Epidermal melanocyte (primary cell): ENCODE measurements around the gene PRELID2.
A peak's percentile ranks its signal among the peaks of the same experiment; 100 is the strongest.
"Not testable (repeated sequence)": the region's sequence is repeated elsewhere in the genome, so short reads cannot be mapped to it uniquely, and the experiment has no call there.

Source experiments
- DNase-seq: peaks from one replicate; pipeline ENCODE4 v3.0.0; 2011; ENCODE audit warnings: low spot score; ENCODE audit not compliant: insufficient read length

Gene PRELID2

DNA sequence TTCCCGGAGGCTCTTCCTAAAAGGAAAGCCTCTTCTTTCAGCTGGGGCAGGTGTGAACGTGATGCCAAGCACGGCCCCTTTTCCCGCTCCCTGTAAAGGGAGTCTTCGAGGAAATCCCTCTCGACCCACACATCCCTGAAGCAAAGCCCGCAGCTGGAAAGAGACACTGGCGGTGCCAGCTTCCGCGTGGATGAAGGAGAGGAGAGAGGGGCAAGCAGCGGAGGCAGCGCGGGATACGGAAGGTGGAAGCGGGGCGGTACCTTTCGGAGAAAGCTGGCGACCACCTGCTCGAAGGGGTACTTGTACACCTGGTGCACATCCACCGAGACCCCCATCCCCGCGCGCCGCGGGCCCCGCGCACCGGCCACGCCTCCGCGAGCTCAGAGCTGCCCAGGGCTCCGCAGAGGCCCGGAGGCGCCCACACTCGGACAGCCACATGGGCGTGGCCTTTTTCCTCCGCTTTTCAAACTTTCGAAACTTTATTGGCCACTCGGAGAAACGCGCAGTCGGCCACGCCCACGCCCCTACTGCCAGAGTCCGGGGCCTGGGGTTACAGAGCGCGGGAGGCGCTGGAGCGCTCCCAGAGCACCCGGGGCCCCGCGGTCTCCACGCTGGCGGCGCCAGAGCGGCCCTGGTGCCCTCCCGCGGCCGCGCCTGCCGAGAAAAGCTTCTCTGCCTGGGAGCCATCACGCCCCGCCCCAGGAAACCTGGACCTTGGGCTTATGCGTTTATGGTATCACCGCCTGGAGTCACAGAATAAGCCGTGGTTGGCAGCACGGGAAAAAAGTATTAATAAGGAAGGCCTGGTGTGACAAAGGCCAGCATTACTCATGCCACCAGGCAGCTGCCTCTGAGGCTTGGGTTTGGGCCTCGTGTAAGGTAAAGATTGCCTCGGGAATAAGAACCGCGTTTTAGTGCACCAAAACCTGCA, at the start of gene PRELID2:
Gene PRELID2 (minus strand): TSS at position 426 of the 931 bp plus-strand sequence. CDS start 91 bp downstream, at position 335.
- peak; percentile 52 for DNase-seq

DNA sequence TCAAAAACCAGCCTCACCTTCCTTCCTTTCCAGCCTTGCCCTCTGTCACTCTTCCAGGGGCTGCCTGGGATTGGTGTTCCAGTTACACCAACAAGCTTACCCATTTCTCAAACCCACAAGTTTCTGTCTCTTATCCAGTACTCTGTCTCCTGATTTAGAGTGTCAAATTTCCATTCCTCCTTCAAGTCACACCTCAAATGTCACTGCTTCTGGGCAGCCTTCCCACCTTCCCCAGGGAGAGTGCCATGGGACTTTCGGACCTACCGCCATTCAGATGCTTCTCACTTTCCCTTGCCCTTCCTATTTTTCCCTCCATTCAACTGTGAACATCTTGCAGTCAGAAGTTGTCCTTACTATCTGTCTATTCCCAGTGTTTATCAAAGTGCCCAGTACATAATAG, 39.6 kb upstream of the PRELID2 start:
- no peak for DNase-seq

DNA sequence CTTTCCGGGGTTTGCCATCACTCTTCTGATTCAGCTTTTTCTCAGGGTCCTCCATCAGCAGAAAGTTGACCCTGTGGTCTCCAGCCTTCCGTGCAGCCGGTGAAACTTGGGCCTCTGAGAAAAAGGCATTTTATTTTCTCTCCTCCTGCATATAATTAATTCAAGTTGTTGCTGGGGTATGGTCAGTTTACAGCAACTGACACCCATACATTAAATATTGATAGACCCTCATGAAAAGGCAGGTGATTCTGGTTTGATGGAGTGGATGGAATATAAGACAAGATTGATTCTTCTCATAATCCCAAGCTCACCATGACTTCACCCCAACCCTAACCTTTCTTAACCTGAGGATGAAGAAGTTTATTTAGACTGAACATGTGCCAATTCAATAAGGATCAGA, 37.8 kb upstream of the PRELID2 start, which contains the start of gene GRXCR2:
Gene GRXCR2 (minus strand): TSS at position 101 of the 400 bp plus-strand sequence. CDS start 46 bp downstream, at position 55.
- DNase-seq: no peak

DNA sequence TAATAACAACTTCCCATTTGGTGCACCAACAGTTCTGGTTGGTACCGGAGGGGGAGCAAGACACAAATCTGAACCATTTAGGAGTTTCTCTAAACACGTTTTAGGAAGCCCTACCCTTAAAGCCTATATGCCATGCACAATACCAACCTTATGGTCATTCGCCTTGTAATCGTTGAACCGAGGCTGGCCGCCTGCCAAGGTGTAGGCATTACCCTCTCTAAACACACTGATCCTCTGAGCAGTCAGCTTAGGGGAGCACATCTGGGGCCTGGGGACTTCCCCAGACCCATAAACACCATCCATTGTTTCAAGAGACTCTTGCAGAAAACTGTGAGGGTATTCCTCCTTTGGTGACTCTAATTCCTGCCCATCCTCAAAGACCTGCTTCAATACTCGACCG, 37.3 kb upstream of the PRELID2 start:
- no peak for DNase-seq

DNA sequence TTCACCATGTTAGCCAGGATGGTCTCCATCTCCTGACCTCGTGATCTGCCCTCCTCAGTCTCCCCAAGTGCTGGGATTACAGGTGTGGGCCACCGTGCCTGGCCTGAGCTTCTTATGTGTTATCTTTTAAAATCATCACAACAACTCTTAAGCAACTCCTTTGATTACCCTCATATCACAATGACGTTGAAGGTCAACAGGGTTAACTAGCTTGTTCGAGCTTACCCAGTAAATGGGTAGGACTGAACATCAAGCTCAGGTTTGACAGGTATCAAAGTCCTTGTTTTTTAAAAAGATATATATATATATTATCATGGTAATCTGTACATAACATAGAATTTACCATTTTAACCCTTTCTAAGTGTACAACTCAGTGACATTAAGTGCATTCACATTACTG, 34.6 kb upstream of the PRELID2 start:
- no peak for DNase-seq

DNA sequence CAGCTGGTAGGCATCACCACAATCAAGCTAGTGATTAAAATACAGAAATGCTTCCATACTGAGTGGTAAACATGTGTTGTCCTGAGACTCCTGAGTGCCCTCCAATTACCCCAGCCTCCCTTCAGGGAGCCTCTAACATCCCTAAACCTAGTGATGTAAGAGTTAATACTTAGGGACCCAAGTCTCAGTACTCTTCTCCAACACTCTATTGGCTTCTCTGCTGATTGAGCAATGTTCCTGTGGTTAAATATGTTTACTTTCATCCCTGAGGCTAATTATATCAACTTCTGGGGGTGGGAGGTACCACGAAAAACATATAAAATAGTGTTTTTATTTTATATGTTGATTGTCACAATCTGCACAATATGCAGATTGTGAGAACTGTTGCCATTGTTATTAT, 32.7 kb upstream of the PRELID2 start:
- DNase-seq: no peak

DNA sequence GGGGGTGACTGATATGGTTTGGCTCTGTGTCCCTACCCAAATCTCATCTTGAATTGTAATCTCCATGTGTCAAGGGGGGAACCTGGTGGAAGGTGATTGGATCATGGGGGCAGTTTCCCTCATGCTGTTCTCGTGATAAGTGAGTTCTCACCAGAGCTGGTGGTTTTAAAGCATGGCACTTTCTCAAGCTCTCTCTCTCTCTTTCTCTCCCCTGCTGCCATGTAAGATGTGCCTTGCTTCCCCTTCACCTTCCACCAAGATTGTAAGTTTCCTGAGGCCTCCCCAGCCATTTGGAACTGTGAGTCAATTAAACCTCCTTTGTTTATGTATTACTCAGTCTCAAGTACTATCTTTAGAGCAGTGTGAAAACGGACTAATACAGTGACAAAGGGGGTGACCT, 29.3 kb upstream of the PRELID2 start:
- not testable (repeated sequence) for DNase-seq

DNA sequence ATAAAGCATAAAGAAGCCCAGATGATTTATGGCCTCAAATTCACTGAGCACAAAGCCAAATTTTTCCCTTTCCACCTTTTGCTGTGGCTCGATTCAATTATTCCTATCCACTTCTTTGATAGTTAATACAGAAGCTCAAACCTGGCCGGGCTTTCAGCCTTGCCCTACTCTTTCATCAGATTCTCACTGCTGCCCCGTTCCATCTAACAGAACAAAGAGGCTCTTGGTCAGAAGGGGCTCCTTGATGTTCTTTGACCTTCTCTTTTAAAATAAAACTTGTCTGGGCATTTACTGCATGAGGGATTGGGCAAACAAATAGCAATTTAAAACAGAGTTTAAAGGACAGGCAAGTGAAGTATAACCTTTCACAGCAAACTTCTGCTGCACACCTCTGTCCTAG, 27.9 kb upstream of the PRELID2 start:
- no peak for DNase-seq

DNA sequence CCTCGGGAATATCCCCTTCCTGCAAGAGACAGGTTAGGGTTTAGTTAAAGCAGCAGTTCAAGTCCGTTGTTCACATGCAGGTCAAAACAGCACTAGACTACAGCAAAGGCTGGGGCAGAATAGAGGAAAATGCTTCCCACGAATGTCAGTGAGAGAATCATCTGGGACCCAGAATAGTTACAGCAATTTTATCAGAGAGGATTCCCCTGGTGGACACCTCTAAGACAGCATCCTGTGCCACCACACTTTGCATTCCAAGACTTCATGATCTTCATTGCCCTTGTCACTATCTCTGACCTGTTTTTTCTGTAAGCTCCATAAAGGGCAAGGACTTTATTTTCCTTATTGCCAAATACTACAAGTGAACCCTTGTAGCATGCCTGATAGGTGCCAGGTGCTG, 24.8 kb upstream of the PRELID2 start:
- no peak for DNase-seq

DNA sequence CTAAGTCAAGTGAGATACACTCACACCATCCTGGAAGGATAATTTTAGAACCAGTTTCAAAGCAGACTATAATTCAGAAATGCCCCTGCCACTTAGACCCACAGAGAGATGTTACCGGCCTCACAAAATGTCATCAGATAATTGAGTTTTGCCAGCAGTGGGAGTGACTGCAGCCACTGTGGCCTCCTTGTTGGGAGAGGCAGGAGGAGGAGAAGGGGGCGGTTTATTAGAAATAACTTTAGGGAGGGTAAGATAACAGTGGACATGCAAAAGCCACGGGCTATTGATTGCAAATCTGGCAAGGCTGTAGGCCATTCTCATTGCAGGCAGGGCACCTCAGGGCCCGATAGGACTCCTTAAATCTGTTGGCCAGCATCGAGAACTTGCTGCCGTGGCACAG, 24.3 kb upstream of the PRELID2 start:
- no peak for DNase-seq

DNA sequence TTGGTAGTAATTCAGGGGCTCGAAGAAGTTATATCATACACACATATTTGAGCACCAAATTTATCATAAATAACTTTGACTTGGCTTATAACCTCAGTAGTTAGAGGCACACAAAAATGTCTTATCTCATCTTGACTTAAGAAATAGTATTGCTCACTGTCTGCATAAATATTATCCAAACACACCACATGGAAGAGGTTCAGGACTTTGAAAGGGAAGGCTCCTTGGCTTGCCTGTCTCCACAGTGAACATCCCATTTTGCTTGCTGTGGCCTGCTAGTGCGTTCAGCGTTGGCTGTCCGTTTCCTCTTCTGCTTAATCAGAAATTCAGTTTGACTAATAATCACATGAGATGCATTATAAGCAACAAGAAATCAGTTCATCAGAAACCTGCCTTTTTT, 23.8 kb upstream of the PRELID2 start:
- no peak for DNase-seq

DNA sequence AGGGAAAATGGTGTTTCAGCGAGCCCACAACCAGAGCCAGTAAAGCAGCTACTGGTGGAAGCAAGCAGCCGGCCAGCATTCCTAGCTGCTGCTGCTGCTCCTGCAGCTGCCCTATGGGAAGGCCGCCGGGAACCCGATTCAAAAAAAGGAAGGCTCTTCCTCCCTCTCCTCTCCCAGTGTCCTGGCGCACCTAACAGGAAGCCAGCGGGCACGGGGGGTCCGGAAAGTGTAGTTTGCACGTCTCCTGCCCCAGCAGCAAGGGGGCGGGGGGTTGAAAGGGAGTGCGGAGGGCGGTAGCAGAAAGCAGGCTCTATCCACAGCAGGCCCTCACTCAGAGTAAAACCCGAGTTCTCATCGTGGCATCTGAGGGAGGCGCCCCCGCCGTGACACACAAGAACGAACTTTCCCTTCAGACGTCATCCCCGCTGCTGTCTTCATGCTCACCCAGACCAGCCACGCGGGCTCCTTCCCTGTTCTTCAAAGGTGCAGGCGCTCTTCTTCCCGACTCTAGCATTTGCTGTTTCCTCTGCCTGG, 21.2 kb upstream of the PRELID2 start:
- no peak for DNase-seq

DNA sequence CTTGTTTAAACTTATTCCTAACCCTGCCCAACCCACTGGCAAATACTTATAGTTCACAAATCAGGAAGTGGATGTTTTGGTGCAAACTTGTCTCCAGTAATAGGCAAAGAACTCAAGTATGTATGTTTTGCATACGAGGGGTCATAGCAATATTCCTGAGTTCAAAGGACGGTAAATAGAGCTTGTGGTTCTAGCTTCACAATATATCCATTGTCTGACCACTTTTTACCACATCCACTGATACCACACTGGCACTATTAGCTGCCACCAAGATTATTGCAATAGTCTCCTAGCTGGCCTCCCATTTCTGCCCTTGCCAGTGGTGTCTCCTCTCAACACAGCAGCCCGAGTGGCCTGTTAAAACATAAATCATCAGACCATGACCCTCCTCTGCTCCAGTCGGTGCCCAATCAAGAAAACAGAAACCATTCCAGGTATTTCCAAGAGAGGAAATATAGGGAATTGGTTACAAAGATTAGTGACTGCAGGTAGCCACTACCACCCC, 20.7 kb upstream of the PRELID2 start:
- no peak for DNase-seq

DNA sequence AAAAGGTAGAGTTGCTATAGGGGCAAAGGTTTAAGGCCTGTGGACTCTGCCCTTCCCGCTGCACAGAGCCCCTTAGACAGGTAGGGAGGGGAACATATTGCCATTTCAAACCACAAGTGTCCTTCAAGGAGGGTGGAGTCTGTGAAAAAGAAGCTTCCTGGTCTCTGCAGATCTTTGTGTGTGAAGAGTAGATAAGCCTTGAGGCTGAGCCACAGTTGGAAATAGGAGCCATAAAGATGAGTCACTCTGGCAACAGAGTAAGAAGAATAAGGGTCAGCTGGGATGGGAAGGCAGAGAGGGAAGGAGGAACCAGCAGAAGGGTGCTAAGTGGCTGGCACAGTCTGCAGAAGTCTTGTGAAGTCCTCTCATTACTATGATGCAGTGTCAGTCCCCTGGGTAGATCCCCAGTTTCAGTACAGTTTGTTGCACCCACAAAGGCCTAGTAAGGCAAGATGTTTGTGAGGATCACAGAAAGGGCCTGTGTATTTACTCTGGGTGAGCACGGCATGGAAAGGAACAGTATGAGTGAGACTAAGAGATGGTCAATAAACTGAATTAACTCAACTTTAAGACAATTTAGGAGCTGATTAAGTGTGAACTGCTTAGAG, 19.6 kb upstream of the PRELID2 start:
- no peak for DNase-seq

DNA sequence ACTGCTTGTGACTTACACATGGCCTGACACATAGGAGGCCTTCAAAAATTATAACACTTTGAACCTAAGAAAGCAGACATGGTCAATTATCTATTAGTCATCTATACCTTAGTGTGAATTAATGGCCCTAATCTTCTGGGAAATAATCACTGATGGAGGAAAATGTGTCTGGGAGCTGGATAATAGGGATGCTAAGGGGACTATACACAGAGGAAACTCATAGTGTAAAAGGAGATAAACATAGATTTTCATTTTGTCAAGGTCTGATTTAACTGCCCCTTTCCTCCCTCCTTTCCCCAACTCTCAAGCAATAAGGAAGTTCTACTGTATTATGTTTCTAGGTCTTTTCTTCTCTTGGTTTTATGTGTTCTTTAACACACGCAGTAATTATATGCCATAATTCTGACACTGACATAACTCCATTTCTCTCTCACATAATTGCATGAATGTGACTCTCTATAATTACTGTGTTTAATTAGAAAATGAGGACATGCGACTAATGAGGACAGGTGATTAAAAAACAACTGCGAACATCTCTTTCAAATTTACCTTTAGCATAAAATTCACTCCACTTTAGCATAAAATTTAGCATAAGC, 18.7 kb upstream of the PRELID2 start:
- no peak for DNase-seq

DNA sequence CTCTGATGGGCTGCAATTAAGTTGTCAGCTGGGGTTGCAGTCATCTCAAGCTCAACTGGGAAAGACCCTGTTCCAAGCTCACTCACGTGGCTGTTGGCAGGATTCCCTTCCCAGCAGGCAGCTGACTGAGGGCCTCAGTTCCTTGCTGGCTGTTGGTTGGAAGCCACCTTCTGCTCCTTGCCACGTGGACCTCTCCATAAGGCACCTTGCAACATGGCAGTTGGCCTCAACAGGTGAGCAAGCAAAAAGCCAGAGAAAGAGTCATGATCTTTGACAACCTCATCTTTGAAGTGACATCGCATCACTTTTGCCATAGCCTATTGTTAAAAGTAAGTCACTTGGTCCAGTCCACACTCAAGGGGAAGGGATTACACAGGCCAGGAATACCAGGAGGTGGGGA, 17.8 kb upstream of the PRELID2 start:
- no peak for DNase-seq

DNA sequence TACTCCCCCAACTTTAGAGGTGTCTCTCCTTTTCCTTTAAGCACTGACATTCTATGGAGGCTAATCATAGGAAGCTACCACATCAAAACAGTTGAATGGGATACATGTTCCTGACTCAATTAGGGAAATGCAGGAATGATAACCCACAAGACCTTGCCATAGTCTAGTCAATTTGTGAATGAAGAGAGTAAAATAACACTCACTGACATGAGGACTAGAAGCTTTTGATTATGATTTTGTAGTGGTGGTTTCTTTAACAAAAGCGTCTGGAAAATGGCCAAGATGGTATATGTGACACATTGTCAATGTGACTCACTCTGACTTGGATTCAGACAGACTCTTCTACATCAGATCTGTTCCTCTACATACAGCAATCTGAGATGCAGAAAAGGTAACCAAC, 13.7 kb upstream of the PRELID2 start:
- no peak for DNase-seq

DNA sequence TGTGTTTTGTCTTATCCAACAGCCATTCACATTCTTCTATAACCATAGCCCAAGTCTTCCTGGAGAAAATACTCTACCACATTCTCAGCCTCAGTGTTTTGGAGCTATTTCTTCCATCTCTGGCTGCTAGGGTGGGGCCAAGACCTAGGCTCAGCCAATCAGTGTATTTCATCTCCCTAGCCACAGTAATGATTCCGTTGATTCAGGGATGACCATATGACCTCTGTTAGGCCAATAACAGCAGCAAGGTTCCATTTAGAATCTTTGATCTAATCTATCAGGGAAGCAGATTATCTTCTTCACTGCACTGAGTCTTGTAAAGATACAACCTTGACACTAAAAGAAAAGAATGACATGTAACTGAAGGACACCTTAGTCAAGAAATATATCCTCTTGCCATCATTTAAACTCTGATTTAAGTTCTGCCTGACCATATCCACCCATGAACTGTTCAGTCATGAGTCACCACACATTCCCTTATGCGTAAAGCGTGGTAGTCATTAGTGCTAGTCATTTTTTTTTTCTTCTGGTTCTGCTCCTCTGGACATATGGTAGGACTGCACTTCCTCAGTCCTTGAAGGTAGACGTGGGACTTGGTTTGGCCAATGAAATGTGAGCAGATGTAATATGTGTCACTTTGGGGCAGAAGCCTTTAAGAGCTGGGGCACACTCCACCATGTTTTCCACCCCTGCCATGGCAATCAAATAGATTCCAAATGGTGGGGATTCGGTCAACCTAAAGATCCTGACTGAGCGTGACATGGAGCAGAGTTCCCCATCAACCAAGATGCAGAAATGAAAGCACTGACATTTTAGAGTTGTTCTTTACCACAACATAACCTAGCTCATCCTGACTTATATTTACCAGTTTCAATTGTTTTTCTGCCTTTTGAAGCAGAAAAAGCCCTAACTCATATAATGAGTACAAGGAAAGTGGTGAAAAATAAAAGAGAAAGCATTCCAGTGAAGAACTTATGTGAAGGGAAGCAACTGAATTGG, 12.7 kb upstream of the PRELID2 start:
- DNase-seq: no peak

DNA sequence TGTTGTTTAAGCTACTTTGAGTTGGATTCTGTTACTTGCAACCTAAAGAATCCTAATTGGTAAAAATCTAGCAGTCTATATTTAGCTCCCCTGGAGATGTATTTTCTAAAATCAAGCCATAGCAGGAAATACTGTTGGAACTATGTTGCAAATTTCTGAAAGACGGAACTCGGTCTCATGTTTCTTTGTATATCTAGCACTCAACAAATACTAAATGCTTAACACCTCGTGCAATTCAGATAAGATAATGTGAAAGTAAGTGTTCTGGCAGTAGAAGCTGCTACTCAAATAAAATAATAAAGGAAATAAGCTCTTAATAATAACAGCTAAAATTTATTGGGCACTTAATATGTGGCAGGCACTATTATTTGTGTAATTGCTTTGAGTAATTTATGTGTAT, 10.9 kb upstream of the PRELID2 start:
- no peak for DNase-seq

DNA sequence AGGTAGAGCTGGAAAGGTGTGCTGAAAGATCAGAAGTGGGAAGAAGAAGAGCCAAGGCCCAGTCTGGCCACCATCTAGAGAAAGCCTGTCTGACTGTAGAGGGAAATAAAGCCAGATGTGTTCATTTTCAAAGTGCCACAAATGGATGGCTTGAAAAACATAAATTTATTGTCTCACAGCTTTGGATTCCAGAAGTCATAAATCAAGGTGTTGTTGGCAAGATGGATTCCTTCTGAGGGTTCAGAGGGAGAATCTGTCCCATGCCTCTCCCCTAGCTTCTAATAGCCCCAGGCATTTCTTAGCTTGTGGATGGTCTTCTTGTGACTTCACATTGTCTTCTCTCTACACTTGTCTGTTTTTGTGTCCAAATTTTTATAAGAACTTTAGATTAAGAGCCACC, 6.2 kb upstream of the PRELID2 start:
- DNase-seq: no peak
